ENCODE data around the gene RSPH6A.

The RSPH6A gene

DNA sequence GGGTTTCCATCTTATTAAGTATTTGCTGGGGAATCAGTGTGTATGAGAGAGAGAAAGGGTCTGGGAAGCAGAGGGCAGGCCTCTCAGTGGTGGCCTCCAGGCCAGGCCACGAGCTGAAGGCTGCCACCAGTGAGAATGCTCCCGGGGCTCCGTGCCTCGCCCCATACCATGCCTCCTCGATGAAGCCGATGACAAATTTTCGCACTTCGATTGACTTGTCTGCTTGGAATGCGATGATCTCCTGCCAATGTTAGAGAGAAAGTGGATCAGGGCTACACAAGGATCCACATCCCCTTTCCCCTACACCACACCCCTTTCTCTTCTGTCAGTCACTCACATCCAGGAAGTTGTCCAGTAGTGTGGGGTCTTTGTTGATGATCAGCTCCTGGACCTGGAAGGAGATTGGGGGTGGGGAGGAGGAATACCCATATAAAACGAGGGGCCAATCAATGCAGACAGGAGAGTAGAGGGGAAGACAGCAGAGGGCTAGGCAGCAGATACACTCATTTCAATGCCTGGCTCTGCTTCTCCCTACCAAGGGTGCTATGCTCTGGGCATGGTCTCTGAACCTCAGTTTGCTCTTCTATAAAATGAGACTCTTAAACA is 37.1 kb upstream of the RSPH6A start:
- no peaks in the 10 kb centered on the region for H3K4me1 ChIP-seq (ENCODE audit: control insufficient read depth in 2 of 2, insufficient read depth in 2 of 2, low read length in 2 of 2)
- H3K36me3 ChIP-seq (ENCODE audit: control insufficient read depth in 2 of 2, insufficient read depth in 2 of 2, low read length in 2 of 2) = peaks cover 42 to 68% of the 10 kb centered on the region in 2 donors
- H3K9me3 ChIP-seq (ENCODE audit: control insufficient read depth in 2 of 2, low read length in 2 of 2) = no peaks in the 10 kb centered on the region
- no peak overlapping the region for H3K9ac ChIP-seq (ENCODE audit: low read depth in 1 of 2, low read length in 2 of 2)
- no peaks in the 10 kb centered on the region for H3K27me3 ChIP-seq (ENCODE audit: control insufficient read depth in 2 of 2, insufficient read depth in 2 of 2, low read length in 2 of 2)
- no peak overlapping the region for H3K4me3 ChIP-seq (ENCODE audit: low read length in 2 of 2)
- no peak overlapping the region for H3K27ac ChIP-seq (ENCODE audit: low read depth in 2 of 2, low read length in 2 of 2)

DNA sequence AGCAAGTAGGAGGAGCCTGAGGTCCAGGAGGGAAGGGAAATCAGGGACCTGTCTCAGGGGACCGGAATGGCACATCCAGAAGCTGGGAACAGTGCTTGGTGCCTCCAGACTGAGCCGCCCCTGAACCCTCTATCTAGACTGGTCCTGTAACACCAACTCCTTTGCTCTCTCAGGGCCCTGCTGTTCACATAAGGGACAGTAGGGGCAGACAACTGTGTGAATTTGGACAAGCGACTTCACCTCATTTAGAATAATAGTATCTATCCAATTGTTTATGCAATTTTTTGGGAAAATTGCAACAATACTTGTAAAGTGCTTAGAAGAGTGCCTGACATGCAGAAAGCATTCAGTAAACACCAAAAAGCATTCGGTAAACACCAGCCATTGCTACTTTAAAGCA is 33.8 kb upstream of the RSPH6A start:
- Histone ChIP-seq H3K36me3 (ENCODE audit: control insufficient read depth in 2 of 2, insufficient read depth in 2 of 2, low read length in 2 of 2) (peaks cover 55 to 71% of the 10 kb centered on the region in 2 donors), H3K9me3 (ENCODE audit: control insufficient read depth in 2 of 2, low read length in 2 of 2) (no peaks in the 10 kb centered on the region), H3K27ac (ENCODE audit: low read depth in 2 of 2, low read length in 2 of 2) (no peak overlapping the region), H3K4me3 (ENCODE audit: low read length in 2 of 2) (no peak overlapping the region), H3K9ac (ENCODE audit: low read depth in 1 of 2, low read length in 2 of 2) (no peak overlapping the region), H3K27me3 (ENCODE audit: control insufficient read depth in 2 of 2, insufficient read depth in 2 of 2, low read length in 2 of 2) (no peaks in the 10 kb centered on the region), H3K4me1 (ENCODE audit: control insufficient read depth in 2 of 2, insufficient read depth in 2 of 2, low read length in 2 of 2) (no peaks in the 10 kb centered on the region)

DNA sequence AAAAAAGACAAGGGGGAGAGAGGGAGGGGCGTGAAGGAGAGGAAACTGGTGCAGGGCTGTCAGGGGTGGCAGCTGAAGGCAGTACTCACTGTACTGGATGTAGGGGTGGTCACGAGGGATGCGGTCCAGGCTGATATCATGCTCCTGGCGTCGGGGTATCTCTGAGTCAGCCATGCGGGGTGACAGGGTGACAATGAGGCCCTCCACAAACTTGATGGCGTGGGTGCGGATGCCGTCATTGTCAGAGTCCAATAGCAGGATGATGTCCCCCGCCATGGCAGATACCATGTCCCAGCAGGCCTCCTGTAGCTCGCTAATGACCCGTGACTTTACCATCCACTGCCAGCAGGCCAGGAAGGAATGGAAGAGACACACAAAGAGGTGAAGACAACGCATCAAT is 32.6 kb upstream of the RSPH6A start:
- Histone ChIP-seq H3K36me3 (ENCODE audit: control insufficient read depth in 2 of 2, insufficient read depth in 2 of 2, low read length in 2 of 2) (peaks cover 62 to 71% of the 10 kb centered on the region in 2 donors), H3K9me3 (ENCODE audit: control insufficient read depth in 2 of 2, low read length in 2 of 2) (no peaks in the 10 kb centered on the region)

DNA sequence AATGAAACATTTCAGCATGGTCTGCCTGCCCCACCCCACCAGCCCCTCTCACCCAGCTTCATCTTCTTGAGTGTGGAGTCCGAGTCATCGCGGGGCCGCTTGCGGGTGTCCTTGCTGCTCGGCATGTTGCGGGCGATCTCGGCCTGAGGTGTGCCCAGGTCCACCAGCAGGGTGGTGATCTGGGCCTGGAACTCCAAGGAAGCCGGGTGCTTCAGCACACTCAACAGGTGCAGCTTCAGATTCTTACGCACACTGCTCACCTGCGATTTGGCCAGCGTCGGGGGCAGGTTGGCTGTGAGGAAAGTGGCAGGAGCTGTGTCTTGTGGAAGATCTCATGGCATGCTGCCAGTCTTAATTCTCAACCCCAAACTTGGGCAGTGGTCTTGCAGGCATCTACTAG is 27.1 kb upstream of the RSPH6A start:
- Histone ChIP-seq H3K36me3 (ENCODE audit: control insufficient read depth in 2 of 2, insufficient read depth in 2 of 2, low read length in 2 of 2) (peaks cover 42 to 67% of the 10 kb centered on the region in 2 donors), H3K9me3 (ENCODE audit: control insufficient read depth in 2 of 2, low read length in 2 of 2) (no peaks in the 10 kb centered on the region), H3K4me1 (ENCODE audit: control insufficient read depth in 2 of 2, insufficient read depth in 2 of 2, low read length in 2 of 2) (no peaks in the 10 kb centered on the region), H3K27ac (ENCODE audit: low read depth in 2 of 2, low read length in 2 of 2) (no peak overlapping the region), H3K27me3 (ENCODE audit: control insufficient read depth in 2 of 2, insufficient read depth in 2 of 2, low read length in 2 of 2) (no peaks in the 10 kb centered on the region), H3K9ac (ENCODE audit: low read depth in 1 of 2, low read length in 2 of 2) (no peak overlapping the region), H3K4me3 (ENCODE audit: low read length in 2 of 2) (no peak overlapping the region)

More for the DNA sequence above, 32.6 kb upstream of the RSPH6A start:
- no peaks in the 10 kb centered on the region for H3K4me1 ChIP-seq (ENCODE audit: control insufficient read depth in 2 of 2, insufficient read depth in 2 of 2, low read length in 2 of 2)
- H3K27me3 ChIP-seq (ENCODE audit: control insufficient read depth in 2 of 2, insufficient read depth in 2 of 2, low read length in 2 of 2) = no peaks in the 10 kb centered on the region
- H3K4me3 ChIP-seq (ENCODE audit: low read length in 2 of 2) = no peak overlapping the region
- no peak overlapping the region for H3K27ac ChIP-seq (ENCODE audit: low read depth in 2 of 2, low read length in 2 of 2)
- no peak overlapping the region for H3K9ac ChIP-seq (ENCODE audit: low read depth in 1 of 2, low read length in 2 of 2)

GRCh38 chr19:45834970-45835369 is 19.9 kb upstream of the RSPH6A start:
- H3K9ac ChIP-seq (ENCODE audit: low read depth in 1 of 2, low read length in 2 of 2) = no peak overlapping the region
- no peak overlapping the region for H3K4me3 ChIP-seq (ENCODE audit: low read length in 2 of 2)
- no peaks in the 10 kb centered on the region for H3K4me1 ChIP-seq (ENCODE audit: control insufficient read depth in 2 of 2, insufficient read depth in 2 of 2, low read length in 2 of 2)
- no peaks in the 10 kb centered on the region for H3K9me3 ChIP-seq (ENCODE audit: control insufficient read depth in 2 of 2, low read length in 2 of 2)
- no peaks in the 10 kb centered on the region for H3K27me3 ChIP-seq (ENCODE audit: control insufficient read depth in 2 of 2, insufficient read depth in 2 of 2, low read length in 2 of 2)
- no peak overlapping the region for H3K27ac ChIP-seq (ENCODE audit: low read depth in 2 of 2, low read length in 2 of 2)
- peaks cover 48 to 76% of the 10 kb centered on the region in 2 donors for H3K36me3 ChIP-seq (ENCODE audit: control insufficient read depth in 2 of 2, insufficient read depth in 2 of 2, low read length in 2 of 2)

DNA sequence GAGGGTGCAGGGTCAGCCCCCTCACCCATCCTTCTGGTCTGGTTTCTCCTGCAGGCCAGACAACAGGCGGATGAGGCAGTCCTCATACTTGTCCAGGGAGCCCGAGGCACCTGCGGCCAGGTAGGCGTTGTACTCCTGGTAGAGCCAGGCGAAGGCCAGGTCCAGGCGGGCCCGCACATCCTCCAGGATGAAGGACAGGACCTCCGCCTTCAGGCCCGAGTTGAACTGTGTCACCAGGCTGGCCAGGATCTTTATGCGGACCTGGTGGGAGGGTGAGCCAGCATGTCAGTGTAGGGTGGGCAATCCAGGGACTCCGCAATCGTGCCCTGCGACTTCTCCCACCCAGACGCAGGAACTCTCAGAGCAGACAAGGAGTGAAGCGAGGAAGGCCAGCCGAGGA is 13.8 kb upstream of the RSPH6A start:
- Histone ChIP-seq H3K36me3 (ENCODE audit: control insufficient read depth in 2 of 2, insufficient read depth in 2 of 2, low read length in 2 of 2) (peaks cover 67 to 80% of the 10 kb centered on the region in 2 donors), H3K9me3 (ENCODE audit: control insufficient read depth in 2 of 2, low read length in 2 of 2) (no peaks in the 10 kb centered on the region), H3K27ac (ENCODE audit: low read depth in 2 of 2, low read length in 2 of 2) (no peak overlapping the region), H3K27me3 (ENCODE audit: control insufficient read depth in 2 of 2, insufficient read depth in 2 of 2, low read length in 2 of 2) (no peaks in the 10 kb centered on the region), H3K4me1 (ENCODE audit: control insufficient read depth in 2 of 2, insufficient read depth in 2 of 2, low read length in 2 of 2) (no peaks in the 10 kb centered on the region), H3K9ac (ENCODE audit: low read depth in 1 of 2, low read length in 2 of 2) (no peak overlapping the region), H3K4me3 (ENCODE audit: low read length in 2 of 2) (no peak overlapping the region)

DNA sequence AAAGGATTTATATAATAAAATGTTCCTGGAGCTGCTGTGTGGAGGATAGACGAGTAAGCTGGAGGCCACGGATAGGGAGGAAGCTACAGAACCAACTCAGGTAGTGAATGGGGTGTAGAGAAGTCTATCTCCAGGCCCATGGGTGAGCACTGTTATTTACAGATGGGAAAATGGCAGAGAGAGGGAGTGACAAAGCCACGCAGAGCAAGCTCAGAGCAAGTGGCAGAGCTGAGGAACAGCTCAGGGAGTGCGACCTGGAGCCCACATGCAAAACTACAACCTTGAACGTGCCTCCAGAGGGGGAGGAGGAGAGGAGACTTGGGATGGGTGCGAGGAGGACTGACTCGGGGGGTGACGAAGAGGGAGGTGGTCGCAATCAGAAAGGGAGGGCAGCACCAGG is 13.4 kb upstream of the RSPH6A start:
- peaks cover 67 to 80% of the 10 kb centered on the region in 2 donors for H3K36me3 ChIP-seq (ENCODE audit: control insufficient read depth in 2 of 2, insufficient read depth in 2 of 2, low read length in 2 of 2)
- no peak overlapping the region for H3K9ac ChIP-seq (ENCODE audit: low read depth in 1 of 2, low read length in 2 of 2)
- no peak overlapping the region for H3K27ac ChIP-seq (ENCODE audit: low read depth in 2 of 2, low read length in 2 of 2)
- H3K9me3 ChIP-seq (ENCODE audit: control insufficient read depth in 2 of 2, low read length in 2 of 2) = no peaks in the 10 kb centered on the region
- H3K4me1 ChIP-seq (ENCODE audit: control insufficient read depth in 2 of 2, insufficient read depth in 2 of 2, low read length in 2 of 2) = no peaks in the 10 kb centered on the region
- H3K4me3 ChIP-seq (ENCODE audit: low read length in 2 of 2) = no peak overlapping the region
- H3K27me3 ChIP-seq (ENCODE audit: control insufficient read depth in 2 of 2, insufficient read depth in 2 of 2, low read length in 2 of 2) = no peaks in the 10 kb centered on the region

DNA sequence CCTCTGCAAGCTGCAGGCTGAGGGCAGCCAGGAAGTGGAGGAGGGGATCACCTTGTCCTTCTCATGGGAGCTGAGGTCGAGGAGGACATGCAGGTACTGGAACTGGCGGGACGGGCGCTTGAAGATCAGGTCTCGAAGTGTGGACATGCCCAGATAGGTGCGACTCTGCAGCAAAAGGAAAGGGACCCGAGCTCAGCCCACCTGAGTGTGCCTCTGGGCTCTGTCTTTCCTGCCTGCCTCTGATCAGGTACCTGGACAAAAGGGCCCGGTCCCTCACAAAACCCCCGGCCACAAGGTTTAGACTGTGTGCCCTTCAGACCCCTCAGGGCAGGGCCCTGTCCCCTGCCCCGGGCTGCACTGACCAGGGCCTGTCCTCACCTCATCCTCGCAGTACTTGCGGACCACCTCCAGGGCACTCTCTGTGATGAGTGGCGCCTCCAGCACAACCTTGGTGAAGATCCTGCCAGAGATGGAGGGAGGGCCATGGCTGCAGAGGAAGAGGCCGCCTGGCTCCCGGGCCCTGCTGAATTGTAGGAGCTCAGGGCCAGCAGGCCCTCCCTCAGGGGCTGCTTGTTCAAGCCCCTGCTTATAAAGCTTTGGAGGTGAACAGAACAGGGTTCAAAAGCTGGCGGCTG is 12.5 kb upstream of the RSPH6A start:
- H3K27ac ChIP-seq (ENCODE audit: low read depth in 2 of 2, low read length in 2 of 2) = no peak overlapping the region
- H3K27me3 ChIP-seq (ENCODE audit: control insufficient read depth in 2 of 2, insufficient read depth in 2 of 2, low read length in 2 of 2) = no peaks in the 10 kb centered on the region
- peaks cover 76 to 85% of the 10 kb centered on the region in 2 donors for H3K36me3 ChIP-seq (ENCODE audit: control insufficient read depth in 2 of 2, insufficient read depth in 2 of 2, low read length in 2 of 2)
- H3K9me3 ChIP-seq (ENCODE audit: control insufficient read depth in 2 of 2, low read length in 2 of 2) = no peaks in the 10 kb centered on the region
- no peaks in the 10 kb centered on the region for H3K4me1 ChIP-seq (ENCODE audit: control insufficient read depth in 2 of 2, insufficient read depth in 2 of 2, low read length in 2 of 2)
- no peak overlapping the region for H3K9ac ChIP-seq (ENCODE audit: low read depth in 1 of 2, low read length in 2 of 2)
- H3K4me3 ChIP-seq (ENCODE audit: low read length in 2 of 2) = no peak overlapping the region

DNA sequence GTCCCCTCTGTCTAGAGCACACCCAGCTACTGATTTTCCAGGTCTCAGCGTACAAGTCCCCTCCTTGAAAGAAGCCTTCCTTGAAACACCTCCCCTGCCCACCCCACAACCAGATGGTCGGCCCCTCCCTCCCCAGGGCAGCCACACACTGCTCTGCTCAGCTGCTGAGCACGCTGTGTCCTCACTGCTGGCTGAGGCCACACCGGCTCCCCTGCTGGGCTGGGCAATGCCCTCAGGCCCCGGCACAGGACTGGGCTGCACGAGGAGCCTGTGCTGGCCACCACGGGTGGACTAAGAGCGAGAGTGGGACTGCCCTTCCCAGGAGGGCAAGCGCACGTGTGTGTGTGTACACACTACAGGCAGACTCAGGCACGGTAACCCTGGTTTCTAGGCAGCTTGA is 11.8 kb upstream of the RSPH6A start:
- H3K27ac ChIP-seq (ENCODE audit: low read depth in 2 of 2, low read length in 2 of 2) = no peak overlapping the region
- H3K36me3 ChIP-seq (ENCODE audit: control insufficient read depth in 2 of 2, insufficient read depth in 2 of 2, low read length in 2 of 2) = peaks cover 71 to 81% of the 10 kb centered on the region in 2 donors
- no peaks in the 10 kb centered on the region for H3K27me3 ChIP-seq (ENCODE audit: control insufficient read depth in 2 of 2, insufficient read depth in 2 of 2, low read length in 2 of 2)
- H3K4me1 ChIP-seq (ENCODE audit: control insufficient read depth in 2 of 2, insufficient read depth in 2 of 2, low read length in 2 of 2) = no peaks in the 10 kb centered on the region
- H3K4me3 ChIP-seq (ENCODE audit: low read length in 2 of 2) = no peak overlapping the region
- no peaks in the 10 kb centered on the region for H3K9me3 ChIP-seq (ENCODE audit: control insufficient read depth in 2 of 2, low read length in 2 of 2)
- H3K9ac ChIP-seq (ENCODE audit: low read depth in 1 of 2, low read length in 2 of 2) = no peak overlapping the region

GRCh38 chr19:45825917-45826893 is 11.1 kb upstream of the RSPH6A start:
- H3K4me1 ChIP-seq (ENCODE audit: control insufficient read depth in 2 of 2, insufficient read depth in 2 of 2, low read length in 2 of 2) = no peaks in the 10 kb centered on the region
- H3K27ac ChIP-seq (ENCODE audit: low read depth in 2 of 2, low read length in 2 of 2) = no peak overlapping the region
- H3K27me3 ChIP-seq (ENCODE audit: control insufficient read depth in 2 of 2, insufficient read depth in 2 of 2, low read length in 2 of 2) = no peaks in the 10 kb centered on the region
- no peak overlapping the region for H3K4me3 ChIP-seq (ENCODE audit: low read length in 2 of 2)
- no peaks in the 10 kb centered on the region for H3K9me3 ChIP-seq (ENCODE audit: control insufficient read depth in 2 of 2, low read length in 2 of 2)
- peaks cover 66 to 80% of the 10 kb centered on the region in 2 donors for H3K36me3 ChIP-seq (ENCODE audit: control insufficient read depth in 2 of 2, insufficient read depth in 2 of 2, low read length in 2 of 2)
- H3K9ac ChIP-seq (ENCODE audit: low read depth in 1 of 2, low read length in 2 of 2) = no peak overlapping the region
